OCI-LY3 (cell line): Measurements from ENCODE around the gene GPR155.

ENCODE experiments used
- EZH2phosphoT487 ChIP-seq: fragments of 200-600 bp; shearing (Covaris generic); IDR thresholded peaks from 2 replicates; pipeline ENCODE4 v1.6.1; 2018; ENCODE audit warnings: antibody characterized with exemption, mixed run types, low read depth
- TF ChIP-seq, protein P1 (sequence below): fragments of 200-600, 300-600 bp; sonication (generic); IDR thresholded peaks from 2 replicates; pipeline ENCODE4 v1.5.1; 2014; ENCODE audit warnings: antibody characterized with exemption, low read length, low read depth

DNA sequence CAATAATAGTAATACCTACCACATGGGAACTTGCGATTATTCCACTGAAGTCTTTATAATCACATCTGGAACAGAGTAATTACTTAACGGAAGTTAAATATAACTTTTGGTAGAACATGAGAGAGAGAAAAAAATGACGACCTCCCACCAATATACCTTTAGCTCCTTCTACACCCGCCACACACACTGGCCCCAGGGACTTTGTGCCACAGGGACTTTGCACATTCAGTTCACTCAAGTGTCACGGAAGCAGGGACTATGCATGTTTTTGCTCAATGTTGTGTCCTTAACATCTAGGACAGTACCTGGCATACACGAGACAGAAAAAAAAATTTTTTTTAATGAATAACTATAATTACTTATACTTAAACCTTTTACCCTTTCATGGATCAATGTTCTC lies 4.0 kb downstream of the GPR155 start:
- TF ChIP-seq, protein P1, sequence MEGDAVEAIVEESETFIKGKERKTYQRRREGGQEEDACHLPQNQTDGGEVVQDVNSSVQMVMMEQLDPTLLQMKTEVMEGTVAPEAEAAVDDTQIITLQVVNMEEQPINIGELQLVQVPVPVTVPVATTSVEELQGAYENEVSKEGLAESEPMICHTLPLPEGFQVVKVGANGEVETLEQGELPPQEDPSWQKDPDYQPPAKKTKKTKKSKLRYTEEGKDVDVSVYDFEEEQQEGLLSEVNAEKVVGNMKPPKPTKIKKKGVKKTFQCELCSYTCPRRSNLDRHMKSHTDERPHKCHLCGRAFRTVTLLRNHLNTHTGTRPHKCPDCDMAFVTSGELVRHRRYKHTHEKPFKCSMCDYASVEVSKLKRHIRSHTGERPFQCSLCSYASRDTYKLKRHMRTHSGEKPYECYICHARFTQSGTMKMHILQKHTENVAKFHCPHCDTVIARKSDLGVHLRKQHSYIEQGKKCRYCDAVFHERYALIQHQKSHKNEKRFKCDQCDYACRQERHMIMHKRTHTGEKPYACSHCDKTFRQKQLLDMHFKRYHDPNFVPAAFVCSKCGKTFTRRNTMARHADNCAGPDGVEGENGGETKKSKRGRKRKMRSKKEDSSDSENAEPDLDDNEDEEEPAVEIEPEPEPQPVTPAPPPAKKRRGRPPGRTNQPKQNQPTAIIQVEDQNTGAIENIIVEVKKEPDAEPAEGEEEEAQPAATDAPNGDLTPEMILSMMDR, result no peak
- no peak for TF ChIP-seq EZH2phosphoT487
